HepG2 (cell line): ENCODE data around the gene EIF4H. TPM values are rescaled to one million over a fixed set of nuclear protein-coding genes. Genes with fewer than 3 reads are reported as not detected.

Source experiments
- AKNA ChIP-seq: sonication (generic); formaldehyde crosslinking; IDR thresholded peaks from 2 replicates; pipeline ENCODE4 v1.4.0; 2020; ENCODE audit warnings: missing genetic modification reagents, borderline replicate concordance
- ARID5B ChIP-seq: IDR thresholded peaks from 2 replicates; pipeline ENCODE4 v1.4.0; 2020; ENCODE audit warnings: mild to moderate bottlenecking, missing genetic modification reagents
- HIC2 ChIP-seq: sonication (generic); formaldehyde crosslinking; IDR thresholded peaks from 2 replicates; pipeline ENCODE4 v1.9.0; 2022; ENCODE audit warnings: low read depth, missing genetic modification reagents
- KDM4B ChIP-seq: sonication (generic); formaldehyde crosslinking; IDR thresholded peaks from 2 replicates; pipeline ENCODE4 v1.4.0; 2020; ENCODE audit warnings: missing genetic modification reagents
- KLF9 ChIP-seq: IDR thresholded peaks from 2 replicates; pipeline ENCODE4 v1.6.1; 2016; ENCODE audit warnings: low read depth
- MIER3 ChIP-seq: IDR thresholded peaks from 2 replicates; pipeline ENCODE4 v1.6.1; 2016; ENCODE audit warnings: missing compliant biosample characterization, borderline replicate concordance
- MLXIP ChIP-seq: sonication (generic); formaldehyde crosslinking; IDR thresholded peaks from 2 replicates; pipeline ENCODE4 v1.9.0; 2021; ENCODE audit warnings: missing genetic modification reagents, borderline replicate concordance
- PREB ChIP-seq: sonication (generic); formaldehyde crosslinking; IDR thresholded peaks from 2 replicates; pipeline ENCODE4 v1.4.0; 2020; ENCODE audit warnings: missing genetic modification reagents
- TIGD3 ChIP-seq: sonication (generic); formaldehyde crosslinking; IDR thresholded peaks from 2 replicates; pipeline ENCODE4 v1.5.1; 2020; ENCODE audit warnings: mild to moderate bottlenecking, missing genetic modification reagents, borderline replicate concordance
- ZNF747 ChIP-seq: sonication (generic); formaldehyde crosslinking; IDR thresholded peaks from 2 replicates; pipeline ENCODE4 v1.8.1; 2023; ENCODE audit warnings: missing genetic modification reagents, mild to moderate bottlenecking, borderline replicate concordance
- ZNF772 ChIP-seq: sonication (generic); formaldehyde crosslinking; IDR thresholded peaks from 2 replicates; pipeline ENCODE4 v1.5.0; 2020; ENCODE audit warnings: mild to moderate bottlenecking, missing genetic modification reagents
- polyA plus RNA-seq, 8 experiments: library from polyadenylated mRNA; depleted of rRNA in 3 of 8; stranded (reverse) in 7 of 8; unstranded in 1 of 8; fragments of >200 nt; fragmentation: Illumina TruSeq in 4 of 8; extraction: Trizol in 4 of 8; gene quantifications; 2 replicates each; pipeline versions ENCODE4 v1.2.1 to v1.2.3, GENCODE V29; 2011 to 2016; ENCODE audit warnings: low read depth in 4 of 8, missing spikeins in 1 of 8, mixed read lengths in 1 of 8; ENCODE audit not compliant: insufficient read depth in 1 of 8
- total RNA-seq, 5 experiments: library from RNA; depleted of rRNA; stranded (reverse); fragments of >200 nt; fragmentation: Illumina TruSeq; extraction: Trizol; gene quantifications; 2 replicates each; pipeline ENCODE4 v1.2.3, GENCODE V29; 2016; ENCODE audit warnings: low read depth in 1 of 5

Gene EIF4H
- total and polyA plus RNA-seq, 2 of the 13 experiments (the other 11 are each of a cell fraction or from before 2014, with no cell fraction given) = 232 to 321 TPM

GRCh38 chr7:74173866-74174605 lies at the start of gene EIF4H (continued):
- TF ChIP-seq TIGD3 (CRISPR knock-in tag) = no peak
- no peak for TF ChIP-seq AKNA
- TF ChIP-seq MIER3 (CRISPR knock-in tag) = peak; percentile 31; the same call in 1 of the 2 replicates
- TF ChIP-seq PREB (CRISPR knock-in tag) = 0 out of 2 replicates have a peak, but pooled peaks have one; percentile 15
- no peak for TF ChIP-seq ZNF747 (CRISPR knock-in tag)
- TF ChIP-seq ARID5B (CRISPR knock-in tag) = peak; percentile 44; the same call in 1 of the 2 replicates
- TF ChIP-seq HIC2 (CRISPR knock-in tag) = no peak
- no peak for TF ChIP-seq ZNF772 (CRISPR knock-in tag)
- peak; percentile 39; the same call in 1 of the 2 replicates for TF ChIP-seq KDM4B
- peak; percentile 78; the same call in 1 of the 2 replicates for TF ChIP-seq MLXIP (CRISPR knock-in tag)
- TF ChIP-seq KLF9 (CRISPR knock-in tag) = no peak
